ENCODE data around the gene PAX2.

PAX2 gene

DNA sequence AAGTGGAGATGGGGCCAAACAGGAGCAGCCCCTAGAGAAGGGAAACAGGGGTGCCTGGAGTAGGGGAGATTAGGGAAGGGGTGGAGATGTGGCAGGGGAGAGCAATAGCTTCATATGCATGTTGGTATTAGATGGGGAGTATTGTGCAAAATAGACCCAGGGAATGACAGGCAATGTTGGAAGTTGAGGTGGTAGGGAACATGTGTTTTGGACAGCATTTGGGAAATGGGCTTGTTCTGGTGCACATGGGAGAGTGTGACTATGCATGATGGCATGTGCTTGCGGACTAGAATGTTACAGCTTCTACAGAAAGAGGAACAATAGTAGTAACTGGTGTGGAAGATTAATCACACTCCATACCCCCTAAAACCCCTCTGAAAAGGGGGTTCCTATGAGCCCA lies 10.4 kb downstream of the PAX2 start:
- no peak for DNase-seq (ENCODE audit: low spot score)

DNA sequence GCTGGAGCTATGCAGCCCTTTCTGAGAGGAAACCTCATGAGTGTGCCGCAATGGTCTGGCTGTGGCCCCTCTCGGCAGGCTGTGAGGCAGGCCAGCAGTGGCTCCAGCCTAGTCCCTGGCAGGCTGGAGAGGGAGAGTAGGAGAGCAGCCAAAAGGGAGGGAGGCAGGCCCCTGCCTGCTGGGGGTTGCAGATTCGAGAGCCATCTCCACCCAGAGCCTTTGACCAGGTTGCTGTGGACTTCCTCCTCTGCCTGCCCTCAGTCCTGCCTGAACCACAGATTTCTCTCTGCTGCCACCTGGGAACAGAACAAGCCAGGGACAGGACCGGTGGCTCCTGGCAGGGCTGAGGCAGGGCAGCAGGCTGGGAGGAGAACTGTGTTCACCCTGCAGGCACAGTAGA lies 13.9 kb downstream of the PAX2 start:
- no peak for DNase-seq (ENCODE audit: low spot score)

DNA sequence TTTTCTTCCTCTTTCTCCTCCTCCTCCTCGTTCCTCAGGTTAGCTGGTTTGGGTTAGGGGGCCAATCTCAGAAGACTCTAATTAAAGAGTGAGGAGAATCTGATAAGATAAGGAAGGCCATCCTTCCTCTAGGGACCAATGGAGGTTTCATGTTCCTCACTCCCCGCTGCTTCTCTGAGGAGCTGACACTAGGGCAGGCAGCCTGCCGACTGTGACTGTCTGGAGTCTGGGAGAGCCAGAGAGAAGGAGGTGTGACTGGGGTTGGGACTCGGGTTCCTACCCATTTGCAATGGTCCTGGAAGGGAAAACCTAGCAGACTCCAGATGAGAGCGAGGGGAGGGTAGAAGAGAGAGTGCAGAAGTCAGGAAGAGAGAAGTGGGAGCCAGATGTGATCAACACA lies 15.3 kb downstream of the PAX2 start:
- no peak for DNase-seq (ENCODE audit: low spot score)

DNA sequence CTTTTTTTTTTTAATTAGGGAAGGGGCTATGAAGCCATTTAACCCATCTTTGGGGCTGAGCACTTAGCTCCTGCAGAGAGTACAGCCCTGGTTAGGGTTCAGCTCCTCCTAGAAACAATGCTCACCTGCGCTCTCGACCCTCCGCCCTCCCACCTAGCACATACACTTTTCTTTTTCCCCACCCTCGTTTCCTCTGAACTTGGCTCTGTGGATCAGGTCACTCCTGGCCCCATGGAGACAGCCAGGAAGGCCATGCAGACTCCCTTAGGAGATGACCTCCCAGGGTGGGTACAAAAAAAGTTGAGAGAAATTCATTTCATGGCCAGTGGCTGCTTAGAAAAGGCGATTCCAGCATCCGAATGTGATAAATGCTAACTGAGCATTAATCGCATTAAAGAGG lies 15.8 kb downstream of the PAX2 start:
- DNase-seq (ENCODE audit: low spot score): no peak

DNA sequence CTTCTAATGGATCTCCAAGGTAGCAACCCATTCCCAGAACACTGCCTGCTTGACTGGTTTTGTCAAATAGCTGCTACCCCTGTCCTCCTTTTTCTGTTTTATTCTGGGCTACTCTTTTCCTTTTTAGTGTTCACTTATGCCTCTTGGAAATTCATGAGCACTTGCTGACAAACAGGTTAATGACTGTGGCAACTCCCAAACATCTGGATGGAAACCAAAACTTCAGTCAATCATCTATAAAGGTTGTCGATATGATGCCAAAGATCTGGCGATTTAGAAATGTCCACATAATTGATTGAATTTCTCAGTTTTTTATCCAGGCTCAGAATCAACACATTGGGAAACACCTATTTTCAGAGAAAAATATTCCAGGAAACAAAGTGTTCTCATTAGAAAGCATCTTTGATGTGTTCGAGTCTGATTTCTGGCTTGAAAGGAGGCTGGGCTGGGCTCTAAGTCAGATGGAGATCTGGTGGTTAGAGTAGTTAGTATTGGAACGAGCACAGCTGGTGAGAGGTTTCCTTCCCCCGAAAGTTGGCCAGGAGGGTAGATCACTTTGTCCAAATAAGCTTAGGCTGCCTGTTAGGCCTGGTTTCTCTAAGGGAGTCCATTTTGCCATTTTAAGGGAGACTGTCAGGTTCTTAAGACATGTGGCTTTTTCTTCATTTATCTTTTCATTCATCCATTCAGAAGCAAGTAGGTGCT lies 17.8 kb downstream of the PAX2 start:
- no peak for DNase-seq (ENCODE audit: low spot score)

DNA sequence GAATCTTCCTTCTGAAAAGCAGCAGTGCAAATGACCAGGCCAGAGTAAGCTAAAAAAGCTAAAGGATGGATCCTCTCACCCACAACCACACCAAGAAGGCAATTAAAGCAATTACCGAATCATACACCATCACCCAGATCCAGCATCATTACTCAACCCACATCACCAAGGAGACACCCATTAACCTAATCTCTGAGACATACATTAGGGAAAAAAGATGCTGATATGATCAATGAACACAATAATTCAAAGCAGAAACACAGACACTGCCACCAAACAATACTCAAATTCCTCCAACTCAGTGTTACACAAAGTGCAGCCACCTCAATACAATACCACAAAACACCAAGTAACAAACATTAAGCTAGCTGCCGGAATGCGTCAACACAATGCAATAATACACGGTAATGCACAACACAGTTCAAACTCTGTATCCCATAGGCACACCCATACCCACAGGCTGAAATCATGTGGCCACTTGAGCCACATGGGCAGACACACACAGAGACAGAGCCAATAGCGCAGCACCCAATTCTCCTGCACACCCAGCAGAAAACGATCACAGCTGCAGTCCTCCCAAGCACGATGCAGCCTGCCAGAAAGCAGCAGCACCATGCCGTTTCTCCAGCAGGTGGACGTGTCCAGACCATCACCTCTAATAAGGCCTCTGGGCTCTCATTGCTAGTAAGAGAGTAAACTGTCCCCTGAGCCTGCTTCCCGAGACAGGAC lies 21.5 kb downstream of the PAX2 start:
- no peak for DNase-seq (ENCODE audit: low spot score)

DNA sequence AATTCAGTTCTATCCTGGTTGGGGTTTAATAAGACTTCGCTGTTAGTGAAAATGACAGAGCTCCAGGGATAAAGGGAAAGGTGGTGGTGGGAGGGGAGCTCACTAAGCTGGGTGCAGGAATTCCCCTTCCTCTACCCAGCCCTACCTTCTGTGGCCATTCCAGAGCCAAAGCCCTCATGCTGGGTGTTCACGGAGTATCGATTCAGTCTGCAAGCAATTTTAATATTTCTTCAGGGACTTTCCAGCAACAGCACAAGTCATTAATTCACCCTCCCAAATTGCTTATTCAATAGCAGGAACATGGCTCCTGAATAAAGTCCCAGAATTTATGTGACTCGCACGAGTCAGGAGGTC lies 22.0 kb downstream of the PAX2 start:
- no peak for DNase-seq (ENCODE audit: low spot score)

DNA sequence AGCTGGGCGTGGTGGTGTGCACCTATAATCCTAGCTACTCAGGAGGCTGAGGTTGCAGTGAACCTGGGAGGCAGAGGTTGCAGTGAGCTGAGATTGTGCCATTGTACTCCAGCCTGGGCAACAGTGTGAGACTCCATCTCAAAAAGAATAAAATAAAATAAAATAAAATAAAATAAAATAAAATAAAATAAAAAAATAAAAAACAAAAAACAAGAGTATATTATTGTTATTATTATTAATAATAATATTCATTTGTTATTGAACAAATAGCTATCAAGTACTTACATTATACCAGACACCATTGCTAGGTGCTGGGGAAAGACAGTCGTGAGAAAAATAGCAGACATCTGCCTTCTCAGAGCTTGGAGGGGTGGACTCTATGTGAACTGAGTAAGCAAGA lies 24.1 kb downstream of the PAX2 start:
- no peak for DNase-seq (ENCODE audit: low spot score)

DNA sequence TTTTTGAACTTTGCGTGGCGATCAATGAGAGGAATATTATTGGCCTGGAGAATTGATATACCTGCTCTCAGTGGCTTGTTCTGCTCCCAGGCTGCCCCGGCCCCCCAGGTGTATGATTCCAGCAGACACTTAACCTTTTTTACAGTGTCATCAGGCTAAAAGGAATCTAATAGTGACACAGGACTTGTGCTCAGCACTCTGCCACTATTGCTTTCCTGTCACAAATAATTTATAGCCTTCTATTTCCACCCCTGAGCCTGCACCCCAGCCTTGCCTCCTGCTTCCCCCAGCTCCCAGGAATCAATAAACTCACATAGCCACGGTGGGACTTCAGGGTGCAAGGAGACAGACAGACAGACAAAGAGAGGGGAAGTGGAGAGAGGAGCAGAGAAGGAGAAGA lies 28.3 kb downstream of the PAX2 start:
- no peak for DNase-seq (ENCODE audit: low spot score)

DNA sequence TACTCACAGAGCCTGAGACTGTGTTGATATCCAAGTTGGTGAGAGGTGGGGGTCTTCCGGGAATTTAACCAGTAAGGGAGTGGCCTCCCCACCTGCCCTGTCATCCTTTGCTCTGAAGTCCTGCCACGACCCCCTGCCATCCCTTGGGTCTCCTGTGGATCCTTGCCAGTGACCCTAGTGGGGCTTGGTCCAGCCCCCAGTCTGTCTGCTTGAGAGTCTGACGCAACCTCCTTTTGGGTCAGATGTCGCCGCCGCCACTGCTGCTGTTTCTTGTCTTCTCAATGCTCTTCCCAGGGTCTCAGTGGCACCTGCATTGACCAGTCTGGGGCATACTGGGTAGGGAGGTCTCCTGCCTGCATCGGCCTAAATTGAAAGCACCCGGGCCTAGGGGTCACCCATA lies 28.8 kb downstream of the PAX2 start:
- DNase-seq (ENCODE audit: low spot score): no peak

DNA sequence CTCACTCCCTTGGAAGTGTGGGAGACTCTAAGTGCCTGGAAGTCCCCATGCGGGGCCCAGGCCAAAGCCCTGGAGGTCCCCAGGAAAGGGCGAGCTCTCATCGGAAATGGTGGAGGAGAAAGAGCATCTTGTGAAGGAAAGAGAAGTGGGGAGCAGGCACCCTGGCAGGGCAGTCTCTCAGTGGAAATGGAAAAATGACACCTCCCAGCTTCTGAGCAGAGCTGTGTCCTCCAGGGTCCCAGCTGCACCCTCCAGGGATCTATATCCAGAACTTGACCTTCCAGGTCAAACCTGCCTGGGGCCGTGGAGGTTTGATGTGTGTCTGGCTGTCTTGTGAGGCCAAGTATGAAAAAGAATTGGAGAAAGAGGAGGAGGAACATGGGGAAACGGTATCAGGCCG lies 29.5 kb downstream of the PAX2 start:
- DNase-seq (ENCODE audit: low spot score): no peak

DNA sequence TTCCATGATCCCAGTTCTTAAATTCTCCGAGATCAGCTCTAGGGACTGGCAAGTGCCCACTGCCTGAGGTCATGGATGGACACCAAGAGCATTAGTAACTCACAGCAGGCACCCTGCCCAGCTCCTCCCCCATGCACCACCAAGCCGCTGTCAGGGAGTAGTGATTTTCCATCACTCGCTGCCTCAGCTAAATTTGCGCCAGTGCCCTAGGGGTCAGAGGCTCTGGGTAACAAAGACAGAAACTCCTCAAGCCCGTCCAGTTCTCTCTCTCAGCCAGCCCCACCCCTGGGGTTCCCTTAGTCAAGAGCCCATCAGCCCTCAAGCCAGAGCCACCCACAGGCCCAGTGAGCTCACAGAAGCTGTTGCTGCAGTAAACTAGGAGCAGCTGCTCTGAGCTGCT lies 30.0 kb downstream of the PAX2 start:
- DNase-seq (ENCODE audit: low spot score): no peak

DNA sequence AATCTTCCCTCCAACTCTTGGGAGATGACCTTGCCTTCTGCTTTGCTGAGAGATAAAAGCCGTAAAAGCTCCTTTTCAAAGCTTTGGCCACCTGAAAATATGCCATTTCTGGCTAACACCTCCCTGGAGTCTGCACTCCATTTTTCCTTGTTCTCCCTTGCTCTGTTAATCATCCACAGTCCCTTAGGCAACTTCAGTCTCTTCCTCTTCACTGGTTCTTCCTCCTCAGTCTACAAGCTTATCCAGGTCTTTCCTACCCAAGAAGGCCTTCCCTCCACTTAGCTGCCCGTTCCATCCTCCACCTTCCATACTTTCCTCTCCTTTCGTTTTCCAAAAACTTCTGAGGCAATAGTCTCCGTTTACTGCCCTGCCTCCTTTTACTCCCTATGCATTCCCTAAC lies 30.5 kb downstream of the PAX2 start:
- no peak for DNase-seq (ENCODE audit: low spot score)

DNA sequence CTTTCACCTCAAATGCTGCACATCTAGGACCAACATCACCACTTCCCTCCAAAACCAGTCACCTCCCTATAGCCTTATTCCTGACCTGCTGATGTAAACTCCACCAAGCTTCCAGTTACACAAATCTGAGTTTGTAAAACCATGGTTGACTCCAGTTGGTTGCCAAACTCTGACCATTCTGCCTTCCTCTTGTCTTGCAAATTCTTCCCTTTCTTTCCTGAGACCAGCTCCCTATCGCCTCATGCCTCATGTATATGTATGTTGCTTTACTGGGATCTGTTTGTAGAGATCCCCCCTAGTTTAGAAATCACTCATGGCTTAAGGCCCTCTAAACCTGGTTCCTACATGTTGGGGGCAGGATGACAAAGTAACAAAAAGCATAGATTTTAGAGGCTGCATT lies 31.3 kb downstream of the PAX2 start:
- no peak for DNase-seq (ENCODE audit: low spot score)

DNA sequence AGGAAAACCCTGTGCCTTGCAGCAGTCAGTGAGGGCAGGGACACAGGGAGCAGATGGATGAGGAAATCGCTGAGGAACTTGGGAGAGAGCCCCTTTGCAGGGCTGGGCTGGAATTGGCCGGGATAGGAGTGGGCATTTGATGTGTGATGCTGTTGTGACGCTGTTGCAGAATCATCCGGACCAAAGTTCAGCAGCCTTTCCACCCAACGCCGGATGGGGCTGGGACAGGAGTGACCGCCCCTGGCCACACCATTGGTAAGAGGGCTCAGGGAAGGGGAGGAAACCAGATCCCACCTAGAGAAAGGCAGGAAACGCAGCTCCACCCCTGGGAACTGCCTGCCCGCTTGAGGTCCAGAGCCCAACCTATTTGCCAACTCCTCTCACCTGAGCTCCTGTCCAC lies 33.9 kb downstream of the PAX2 start:
- no peak for DNase-seq (ENCODE audit: low spot score)

DNA sequence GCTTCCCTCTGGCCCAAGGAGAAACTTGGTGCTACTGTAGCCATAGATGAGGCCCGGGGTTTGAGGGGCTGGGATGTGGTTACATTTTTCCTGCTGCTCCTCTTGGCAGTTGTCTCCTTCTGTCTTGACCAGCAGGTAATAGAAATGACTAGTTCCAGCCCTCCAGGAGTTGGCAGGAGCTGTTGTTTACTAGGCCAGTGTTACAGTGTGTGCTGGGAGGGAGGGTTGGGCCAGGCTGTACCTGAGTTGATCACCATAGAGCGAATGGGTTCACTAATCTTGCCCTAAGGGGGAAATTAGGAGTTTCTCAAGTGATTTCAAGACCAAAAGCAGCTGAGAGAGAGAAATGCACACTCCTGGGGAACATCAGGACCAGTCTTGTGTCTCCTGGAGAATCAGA lies 34.9 kb downstream of the PAX2 start:
- DNase-seq (ENCODE audit: low spot score): no peak

DNA sequence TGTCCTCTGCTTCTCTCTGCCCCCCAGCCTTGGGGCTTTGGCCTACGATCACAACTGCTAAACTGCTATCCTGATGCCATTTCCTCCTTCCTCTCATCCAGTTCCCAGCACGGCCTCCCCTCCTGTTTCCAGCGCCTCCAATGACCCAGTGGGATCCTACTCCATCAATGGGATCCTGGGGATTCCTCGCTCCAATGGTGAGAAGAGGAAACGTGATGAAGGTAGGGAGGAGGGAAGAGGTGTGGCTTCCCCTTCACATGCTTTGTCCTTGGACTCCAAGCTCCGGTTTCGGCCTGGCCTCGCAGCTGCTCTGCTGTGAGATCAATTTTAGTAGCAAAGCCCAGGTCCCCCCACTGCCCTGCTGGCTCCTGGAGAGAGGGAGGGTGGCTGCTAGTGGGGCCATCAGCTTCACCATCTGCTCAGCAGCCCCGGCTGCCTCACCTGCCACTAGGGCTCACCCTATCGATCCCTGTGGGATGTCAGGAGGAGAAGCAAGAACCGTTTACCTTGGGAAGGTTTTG lies 35.8 kb downstream of the PAX2 start:
- DNase-seq (ENCODE audit: low spot score): no peak

DNA sequence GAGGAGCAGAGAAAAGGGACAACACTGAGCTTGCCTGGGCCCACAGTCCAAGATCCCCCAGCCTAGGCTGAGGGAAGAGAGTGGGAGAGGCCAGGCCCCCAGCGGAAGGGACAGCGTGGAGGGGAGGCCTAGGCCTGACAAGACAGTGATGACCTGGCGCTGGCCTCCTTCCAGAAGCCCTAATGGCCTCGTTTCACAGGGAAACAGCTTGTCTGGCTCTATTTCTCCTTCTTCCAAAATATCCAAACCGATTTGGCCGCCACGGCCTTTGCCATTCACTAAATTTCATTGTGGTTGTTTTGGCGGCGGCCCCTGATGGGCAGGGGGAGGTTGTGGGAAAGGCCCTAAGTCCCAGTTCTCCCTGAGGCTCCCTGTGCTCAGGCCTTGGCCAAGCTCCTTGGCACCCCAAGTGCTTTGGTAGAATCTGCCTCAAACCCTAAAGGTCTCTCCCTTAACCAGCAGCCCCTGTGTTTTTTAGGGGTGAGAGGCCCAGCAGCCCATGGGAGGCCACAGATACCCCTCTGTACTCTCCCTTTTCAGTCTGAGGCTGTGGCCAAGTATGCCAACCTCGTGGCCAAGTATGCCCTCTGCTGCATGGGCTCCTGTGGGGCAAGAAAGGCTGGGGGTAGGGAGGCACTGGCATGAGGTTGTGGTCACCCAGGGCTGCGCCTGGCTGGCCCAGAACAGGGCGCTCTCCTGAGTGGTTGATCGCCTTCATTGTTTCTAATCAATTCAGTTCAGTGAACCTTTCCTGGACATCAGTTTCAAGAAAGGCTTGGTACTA lies 37.3 kb downstream of the PAX2 start:
- DNase-seq (ENCODE audit: low spot score): no peak

DNA sequence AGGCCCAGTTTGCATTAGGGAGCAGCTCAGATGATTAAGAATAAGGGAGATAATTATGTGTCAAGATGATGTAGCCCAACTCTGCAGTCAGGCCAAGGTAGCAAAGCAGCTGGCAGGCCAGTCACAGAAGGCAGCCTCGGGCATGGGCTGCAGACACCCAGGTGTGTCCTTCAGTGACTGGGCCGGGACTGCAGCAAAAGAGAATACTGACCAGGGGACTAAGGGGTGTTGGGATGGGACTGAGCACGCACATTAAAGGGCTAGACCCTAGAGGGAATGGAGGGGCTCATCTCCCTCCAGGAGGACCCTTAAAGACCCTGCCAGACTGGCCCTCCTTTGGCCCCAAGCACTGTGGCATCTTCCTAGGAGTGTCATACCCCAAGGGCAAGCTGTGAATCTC lies 38.7 kb downstream of the PAX2 start:
- DNase-seq (ENCODE audit: low spot score): no peak

DNA sequence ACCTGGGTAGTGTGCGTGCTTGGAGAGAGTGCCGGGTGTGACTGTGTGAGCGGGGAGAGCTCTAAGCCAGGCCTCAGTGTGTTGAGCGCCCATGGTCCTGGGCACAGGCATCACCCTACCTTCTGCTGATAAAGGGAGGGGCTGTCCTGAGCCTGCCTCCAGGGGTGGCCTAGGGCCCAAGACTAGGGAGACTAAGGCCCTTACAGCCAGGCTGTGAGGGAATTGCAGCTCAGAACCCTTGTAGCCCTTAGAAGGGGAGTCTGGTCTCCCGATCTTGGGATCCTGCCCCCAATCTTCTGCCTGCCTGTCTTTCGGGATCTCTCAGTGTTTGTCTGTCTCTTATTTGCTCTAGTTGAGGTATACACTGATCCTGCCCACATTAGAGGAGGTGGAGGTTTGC lies 41.2 kb downstream of the PAX2 start:
- DNase-seq (ENCODE audit: low spot score): no peak

DNA sequence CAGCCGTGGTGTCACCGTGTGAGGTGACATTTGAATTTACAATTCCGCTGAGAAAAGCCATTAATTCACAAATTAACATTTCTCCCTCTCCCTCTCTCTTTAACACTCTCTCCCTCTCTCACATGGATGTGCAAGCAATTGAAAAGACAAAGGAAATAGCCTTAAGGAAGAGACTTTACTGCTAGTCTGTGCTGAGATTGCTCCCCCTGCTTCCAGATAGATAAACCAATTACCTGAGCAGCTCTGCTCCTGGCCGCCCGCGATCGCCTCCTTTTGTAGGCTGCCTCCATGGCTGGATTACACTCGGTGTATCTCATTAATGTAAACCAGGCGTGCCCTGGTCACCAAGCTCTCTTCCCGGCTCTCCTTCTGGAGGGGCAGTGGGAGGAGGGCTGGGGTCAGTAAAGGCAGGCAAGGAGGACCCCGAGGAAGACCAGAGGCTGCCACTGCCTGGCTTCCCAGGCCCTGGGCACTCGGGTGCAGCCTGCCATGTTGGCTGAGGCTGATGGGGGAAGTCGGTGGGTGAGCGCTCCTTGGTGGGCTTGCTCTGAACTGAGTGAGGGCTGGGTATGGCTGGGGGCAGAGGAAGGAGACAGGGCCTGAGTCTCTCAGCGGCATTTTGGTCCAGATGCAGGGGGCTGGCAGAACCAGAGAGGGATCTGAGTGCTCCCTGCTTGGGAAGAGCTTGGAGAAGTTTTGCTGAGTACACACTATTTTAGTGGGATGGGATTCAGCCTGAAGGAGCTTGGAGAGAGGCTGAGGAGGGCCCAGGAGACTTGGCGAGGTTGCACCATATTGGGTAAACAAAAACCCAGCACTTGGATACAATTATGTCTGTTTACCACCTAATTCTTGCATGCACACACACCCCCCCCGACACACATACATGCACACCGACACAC lies 42.9 kb downstream of the PAX2 start:
- no peak for DNase-seq (ENCODE audit: low spot score)

DNA sequence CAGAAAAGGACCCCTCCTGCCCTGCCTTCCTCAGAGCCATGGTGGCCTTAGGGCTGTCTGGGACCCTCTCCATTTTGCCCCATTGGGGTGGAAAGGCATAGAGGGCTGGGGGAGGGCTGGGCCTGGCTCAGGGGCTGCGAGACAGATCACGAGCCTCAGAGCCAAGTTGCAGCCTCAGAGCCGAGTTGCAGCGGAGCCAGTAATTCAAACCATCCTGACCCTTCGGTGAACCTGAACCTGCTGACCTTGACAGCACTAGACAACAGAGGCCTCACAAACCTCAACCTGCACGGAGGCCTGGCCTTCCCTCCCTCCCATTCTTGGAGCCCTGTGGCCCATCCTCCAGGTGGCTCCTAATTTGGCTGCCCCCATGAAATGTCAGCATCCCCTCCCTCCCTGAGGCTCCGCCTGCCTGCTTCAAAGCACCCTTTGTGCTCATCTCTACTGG lies 45.4 kb downstream of the PAX2 start:
- DNase-seq (ENCODE audit: low spot score): no peak

Measured in CD4-positive, alpha-beta T cell treated with Interleukin-15 for 4 hours (primary cell).